Spleen (tissue), 7 donors: ENCODE data around the gene CCDC74A.
"Not testable (repeated sequence)": the region's sequence is repeated elsewhere in the genome, so short reads cannot be mapped to it uniquely, and the experiment has no call there.

Experiments
- CTCF ChIP-seq, 11 experiments: fragments of 200-600 bp in 7 of 11; fragments of 450-650 bp in 4 of 11; sonication (generic) in 4 of 11; IDR thresholded peaks in 8 of 11; conservative IDR thresholded peaks in 3 of 11; 1 replicate in 7 of 11; 2 replicates in 4 of 11; pipeline versions ENCODE4 v1.4.0 to v1.8.0; 2016 to 2021; ENCODE audit warnings: antibody characterized with exemption in 11 of 11, inconsistent platforms in 4 of 11, mild to moderate bottlenecking in 1 of 11
- POLR2A ChIP-seq, 3 donors: fragments of 450-650 bp; IDR thresholded peaks; one replicate each; pipeline ENCODE4 v1.5.1; 2017; ENCODE audit warnings: antibody characterized with exemption in 3 of 3, mild to moderate bottlenecking in 1 of 3
- POLR2AphosphoS5 ChIP-seq, 3 donors: sonication (generic); formaldehyde crosslinking; IDR thresholded peaks; one replicate each; pipeline ENCODE4 v1.5.1; 2017; ENCODE audit warnings: antibody characterized with exemption in 3 of 3
- donor health status: DM: no; HTN: no; CAD: no; lungs with moderate emphysema.
- donor health status: DM: no; HTN: no; CAD: no.
- donor health status: DM: no; HTN: no; CAD: no.

- not testable (repeated sequence) for TF ChIP-seq CTCF (IDR thresholded peaks at IDR 0.05 in 8 of 11, conservative IDR thresholded peaks at IDR 0.05 in 3 of 11); POLR2A (IDR thresholded peaks at IDR 0.05); POLR2AphosphoS5 (IDR thresholded peaks at IDR 0.05)
These were observed 43.5 kb upstream of the CCDC74A start for GRCh38 chr2:131483981-131484820.
